ENCODE measurements around the gene MYO5B.

MYO5B gene

DNA sequence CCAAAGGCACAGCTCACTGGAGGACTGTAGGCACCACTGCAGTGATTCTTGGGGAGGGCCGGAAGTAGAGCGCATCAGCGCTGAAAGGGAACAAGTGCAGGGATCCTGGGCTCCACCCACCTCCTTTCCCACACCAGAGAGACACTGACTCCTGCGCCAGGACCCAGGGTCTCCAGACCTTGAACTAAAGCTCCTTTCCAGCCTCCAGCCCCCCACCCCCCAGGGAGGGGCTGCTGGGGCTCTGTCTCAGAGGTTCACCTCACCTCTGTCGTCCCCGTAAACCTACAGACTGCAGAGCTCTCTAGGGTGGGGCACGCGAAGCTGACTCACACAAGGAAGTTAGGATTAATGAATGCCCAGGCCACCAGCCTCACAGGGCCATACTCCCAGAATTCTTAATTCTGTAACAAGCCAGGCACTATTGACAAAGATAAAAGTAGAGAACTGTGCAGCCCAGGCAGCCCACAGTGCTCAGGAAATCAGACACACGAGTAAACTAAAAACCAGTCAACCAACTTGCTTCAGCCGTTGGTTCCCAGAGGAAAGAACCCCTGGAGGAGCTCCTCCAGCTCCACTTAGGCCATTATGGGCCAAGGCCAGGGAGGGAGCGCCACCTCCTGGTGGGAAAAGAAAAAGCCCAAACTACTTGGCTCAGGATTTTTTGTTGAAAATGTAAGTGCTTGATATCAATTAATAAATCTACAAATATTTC is 336.5 kb downstream of the MYO5B start:
- TF ChIP-seq, protein P1, sequence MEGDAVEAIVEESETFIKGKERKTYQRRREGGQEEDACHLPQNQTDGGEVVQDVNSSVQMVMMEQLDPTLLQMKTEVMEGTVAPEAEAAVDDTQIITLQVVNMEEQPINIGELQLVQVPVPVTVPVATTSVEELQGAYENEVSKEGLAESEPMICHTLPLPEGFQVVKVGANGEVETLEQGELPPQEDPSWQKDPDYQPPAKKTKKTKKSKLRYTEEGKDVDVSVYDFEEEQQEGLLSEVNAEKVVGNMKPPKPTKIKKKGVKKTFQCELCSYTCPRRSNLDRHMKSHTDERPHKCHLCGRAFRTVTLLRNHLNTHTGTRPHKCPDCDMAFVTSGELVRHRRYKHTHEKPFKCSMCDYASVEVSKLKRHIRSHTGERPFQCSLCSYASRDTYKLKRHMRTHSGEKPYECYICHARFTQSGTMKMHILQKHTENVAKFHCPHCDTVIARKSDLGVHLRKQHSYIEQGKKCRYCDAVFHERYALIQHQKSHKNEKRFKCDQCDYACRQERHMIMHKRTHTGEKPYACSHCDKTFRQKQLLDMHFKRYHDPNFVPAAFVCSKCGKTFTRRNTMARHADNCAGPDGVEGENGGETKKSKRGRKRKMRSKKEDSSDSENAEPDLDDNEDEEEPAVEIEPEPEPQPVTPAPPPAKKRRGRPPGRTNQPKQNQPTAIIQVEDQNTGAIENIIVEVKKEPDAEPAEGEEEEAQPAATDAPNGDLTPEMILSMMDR (IDR thresholded peaks at IDR 0.05) = peak; percentile 91

GRCh38 chr18:49857708-49858107 is 337.2 kb downstream of the MYO5B start:
- TF ChIP-seq, protein P1 (IDR thresholded peaks at IDR 0.05) = no peak

- TF ChIP-seq, protein P1 (IDR thresholded peaks at IDR 0.05) = no peak
Measured at GRCh38 chr18:49856496-49856895, 338.5 kb downstream of the MYO5B start.

DNA sequence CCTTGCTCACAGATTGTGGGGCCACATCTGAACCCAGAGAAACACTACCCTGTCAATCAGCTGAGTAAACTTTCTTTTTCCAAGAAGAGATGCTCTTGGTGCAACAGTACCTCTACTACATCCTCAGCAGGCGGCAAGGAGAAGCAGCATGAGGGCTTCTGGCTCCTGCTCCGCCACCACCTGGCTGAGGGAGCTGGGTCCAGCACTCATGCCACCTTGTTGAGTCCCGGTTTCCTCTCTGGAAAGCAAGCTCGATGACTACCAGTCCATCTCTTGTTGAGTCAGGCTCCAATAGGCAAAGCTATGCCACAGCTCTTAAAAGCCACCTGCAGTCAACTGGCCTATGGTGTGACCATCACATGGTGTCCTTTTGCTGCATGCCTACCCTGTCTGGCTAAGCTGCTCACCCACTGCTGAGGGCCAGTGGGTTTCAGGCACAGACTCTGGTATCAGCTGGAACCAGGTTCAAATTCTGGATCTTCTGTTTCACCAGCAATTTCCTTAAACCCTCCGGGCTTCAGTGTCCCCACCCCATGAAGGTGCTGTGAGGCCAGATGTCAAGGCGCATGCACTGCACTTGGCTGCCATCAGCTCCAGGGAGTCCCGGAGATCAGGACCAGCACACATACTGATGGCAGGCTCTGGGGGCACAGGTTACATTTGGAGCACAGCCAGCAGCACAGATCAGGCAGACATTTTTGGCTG is 339.1 kb downstream of the MYO5B start:
- TF ChIP-seq, protein P1 (IDR thresholded peaks at IDR 0.05) = no peak

GRCh38 chr18:49854681-49855080 is 340.3 kb downstream of the MYO5B start:
- TF ChIP-seq, protein P1 (IDR thresholded peaks at IDR 0.05) = no peak

DNA sequence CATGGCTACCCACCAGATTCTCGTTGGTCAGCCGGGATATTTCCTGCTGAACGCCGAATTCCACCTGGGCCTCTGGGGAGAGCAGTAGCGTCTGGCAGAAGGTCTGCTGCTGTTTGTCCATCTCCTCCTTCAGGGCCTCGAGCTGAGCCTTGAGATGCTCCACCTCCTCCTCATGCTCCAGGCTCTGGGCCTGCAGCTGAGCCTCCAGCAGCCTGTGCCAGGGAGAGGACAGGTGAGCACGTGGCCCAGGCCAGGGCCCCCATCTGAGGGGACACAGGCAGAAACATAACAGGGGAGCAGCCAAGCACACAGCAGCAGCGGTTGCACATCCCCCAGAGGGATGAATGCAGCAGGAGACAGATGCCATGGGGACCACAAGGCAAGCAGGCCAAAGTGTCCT is 341.5 kb downstream of the MYO5B start:
- TF ChIP-seq, protein P1 (IDR thresholded peaks at IDR 0.05) = no peak

- TF ChIP-seq, protein P1 (IDR thresholded peaks at IDR 0.05) = no peak
Measured at GRCh38 chr18:49853011-49853410, 341.9 kb downstream of the MYO5B start.

Measured in LNCAP (cell line).